C1 segment of cervical spinal cord (tissue), 14 donors: Measurements from ENCODE around the gene ITPK1.
A peak's percentile ranks its signal among the peaks of the same experiment; 100 is the strongest.
"Not testable (repeated sequence)": the region's sequence is repeated elsewhere in the genome, so short reads cannot be mapped to it uniquely, and the experiment has no call there.

Experiments used
- DNase-seq, 14 donors: peaks; one replicate each; lab custom pipeline; 2025; lab: John Stamatoyannopoulos, UW

ITPK1 gene

GRCh38 chr14:93105856-93106255, 9.9 kb downstream of the ITPK1 start:
- DNase-seq = not testable (repeated sequence)

GRCh38 chr14:93105362-93105761, 10.4 kb downstream of the ITPK1 start:
- DNase-seq = peak in 1 of 14 donors; percentile 29

GRCh38 chr14:93104961-93105360, 10.8 kb downstream of the ITPK1 start:
- no peak for DNase-seq

- no peak for DNase-seq
Observed at GRCh38 chr14:93103392-93104080, 12.2 kb downstream of the ITPK1 start.

- no peak for DNase-seq
Observed at GRCh38 chr14:93102141-93102540, 13.6 kb downstream of the ITPK1 start.

- DNase-seq = no peak
Observed at GRCh38 chr14:93101181-93101580, 14.5 kb downstream of the ITPK1 start.

- no peak for DNase-seq
Observed at GRCh38 chr14:93100570-93100969, 15.2 kb downstream of the ITPK1 start.

- no peak for DNase-seq
Observed at GRCh38 chr14:93100100-93100499, 15.6 kb downstream of the ITPK1 start.

- DNase-seq = no peak
Observed at GRCh38 chr14:93099643-93100042, 16.1 kb downstream of the ITPK1 start.

GRCh38 chr14:93099196-93099595, 16.5 kb downstream of the ITPK1 start:
- DNase-seq = no peak

- DNase-seq = no peak
Observed at GRCh38 chr14:93096691-93097322, 18.9 kb downstream of the ITPK1 start.

- DNase-seq = no peak
Observed at GRCh38 chr14:93095742-93096510, 19.8 kb downstream of the ITPK1 start.

GRCh38 chr14:93094121-93094918, 21.4 kb downstream of the ITPK1 start:
- DNase-seq = peak in 1 of 14 donors; percentile 17

GRCh38 chr14:93092606-93093556, 22.8 kb downstream of the ITPK1 start:
- DNase-seq = no peak

- DNase-seq = no peak
Observed at GRCh38 chr14:93091666-93092065, 24.1 kb downstream of the ITPK1 start.

- peak in 7 of 14 donors; percentile 15 to 34 (median 26) for DNase-seq
Observed at GRCh38 chr14:93090826-93091555, 24.7 kb downstream of the ITPK1 start.

GRCh38 chr14:93089521-93090269, 26.0 kb downstream of the ITPK1 start:
- no peak for DNase-seq

GRCh38 chr14:93086441-93087055, 29.2 kb downstream of the ITPK1 start:
- DNase-seq = no peak

GRCh38 chr14:93085911-93086310, 29.8 kb downstream of the ITPK1 start:
- no peak for DNase-seq
